WI38 (cell line): ENCODE measurements around the gene CAMK1D.
"Not testable (repeated sequence)": the region's sequence is repeated elsewhere in the genome, so short reads cannot be mapped to it uniquely, and the experiment has no call there.

ENCODE experiments used
- H3K4me3 ChIP-seq: 2 replicates; pipeline ENCODE4 v1.5.1; 2011; ENCODE audit warnings: low read depth, mild to moderate bottlenecking, control low read depth, low read length
- TF ChIP-seq, protein P1 (sequence below): IDR thresholded peaks from 2 replicates; pipeline ENCODE4 v1.5.1; 2012; ENCODE audit warnings: low read depth, mild to moderate bottlenecking, control low read depth, low read length

Gene CAMK1D

DNA sequence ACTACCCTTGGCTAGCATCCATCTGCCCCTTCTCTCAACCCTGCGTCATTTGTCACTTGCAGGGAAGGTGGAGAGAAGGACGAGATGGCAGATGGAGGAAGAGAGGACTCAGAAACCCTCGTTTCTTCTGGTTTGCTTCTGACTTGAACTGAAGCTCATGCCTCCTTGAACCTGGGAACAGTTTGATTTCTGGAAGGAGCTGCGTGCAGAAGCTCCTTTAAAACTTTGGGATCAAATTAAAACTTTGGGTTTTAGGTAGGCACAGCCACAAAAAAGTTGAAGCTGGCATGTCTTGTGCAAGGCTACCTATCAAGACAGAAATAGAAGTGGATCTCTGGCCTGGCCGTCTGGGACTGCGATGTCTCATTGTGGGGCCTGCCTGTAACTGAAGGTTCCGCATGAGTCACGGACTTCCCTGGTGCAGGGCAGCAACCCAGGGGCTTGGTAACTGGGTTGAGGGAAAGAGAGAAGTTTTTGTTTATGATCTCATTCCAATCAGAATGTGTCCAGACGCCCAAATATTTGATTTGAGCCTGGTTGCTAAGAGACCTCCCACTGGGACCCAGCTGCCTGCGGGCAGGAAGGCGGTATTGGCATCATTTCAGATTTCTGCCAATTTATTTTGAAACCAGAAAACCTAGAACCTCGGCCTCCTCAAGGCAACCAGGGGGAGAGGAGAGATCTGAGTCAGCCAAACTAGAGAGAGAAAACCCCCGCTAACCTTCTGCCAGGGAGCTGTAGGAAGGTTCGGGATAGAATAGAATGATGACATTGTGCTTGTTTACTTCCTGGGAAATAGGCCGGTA lies 15.8 kb upstream of the CAMK1D start:
- TF ChIP-seq, protein P1, sequence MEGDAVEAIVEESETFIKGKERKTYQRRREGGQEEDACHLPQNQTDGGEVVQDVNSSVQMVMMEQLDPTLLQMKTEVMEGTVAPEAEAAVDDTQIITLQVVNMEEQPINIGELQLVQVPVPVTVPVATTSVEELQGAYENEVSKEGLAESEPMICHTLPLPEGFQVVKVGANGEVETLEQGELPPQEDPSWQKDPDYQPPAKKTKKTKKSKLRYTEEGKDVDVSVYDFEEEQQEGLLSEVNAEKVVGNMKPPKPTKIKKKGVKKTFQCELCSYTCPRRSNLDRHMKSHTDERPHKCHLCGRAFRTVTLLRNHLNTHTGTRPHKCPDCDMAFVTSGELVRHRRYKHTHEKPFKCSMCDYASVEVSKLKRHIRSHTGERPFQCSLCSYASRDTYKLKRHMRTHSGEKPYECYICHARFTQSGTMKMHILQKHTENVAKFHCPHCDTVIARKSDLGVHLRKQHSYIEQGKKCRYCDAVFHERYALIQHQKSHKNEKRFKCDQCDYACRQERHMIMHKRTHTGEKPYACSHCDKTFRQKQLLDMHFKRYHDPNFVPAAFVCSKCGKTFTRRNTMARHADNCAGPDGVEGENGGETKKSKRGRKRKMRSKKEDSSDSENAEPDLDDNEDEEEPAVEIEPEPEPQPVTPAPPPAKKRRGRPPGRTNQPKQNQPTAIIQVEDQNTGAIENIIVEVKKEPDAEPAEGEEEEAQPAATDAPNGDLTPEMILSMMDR = no peak
- 0 out of 2 replicates have a peak overlapping the region, but pooled peaks have one; percentile 18 for H3K4me3 ChIP-seq

DNA sequence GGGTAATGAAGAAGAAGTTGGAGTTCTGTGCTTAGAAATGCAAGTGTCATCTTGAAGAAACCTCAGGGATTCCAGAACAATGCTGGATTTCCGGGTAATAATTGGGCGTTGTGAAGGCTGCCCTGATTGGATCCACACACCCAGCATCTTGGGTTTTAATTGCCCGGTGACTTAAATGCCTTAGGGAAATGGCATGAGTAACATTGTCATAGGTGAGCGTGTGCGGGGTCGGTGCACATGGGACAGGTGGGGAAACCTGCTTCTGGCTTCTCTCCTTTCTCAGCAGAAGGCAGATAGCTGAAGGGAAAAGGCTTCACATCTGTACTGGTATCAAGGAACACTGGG lies 15.2 kb upstream of the CAMK1D start:
- no peak overlapping the region for H3K4me3 ChIP-seq

GRCh38 chr10:12335169-12335568 lies 14.2 kb upstream of the CAMK1D start:
- not testable (repeated sequence) for H3K4me3 ChIP-seq

More for the DNA sequence above, 15.2 kb upstream of the CAMK1D start:
- TF ChIP-seq, protein P1 = no peak

- TF ChIP-seq, protein P1 = no peak
- H3K4me3 ChIP-seq = no peak overlapping the region
These were observed 11.6 kb upstream of the CAMK1D start for GRCh38 chr10:12337453-12338372.

DNA sequence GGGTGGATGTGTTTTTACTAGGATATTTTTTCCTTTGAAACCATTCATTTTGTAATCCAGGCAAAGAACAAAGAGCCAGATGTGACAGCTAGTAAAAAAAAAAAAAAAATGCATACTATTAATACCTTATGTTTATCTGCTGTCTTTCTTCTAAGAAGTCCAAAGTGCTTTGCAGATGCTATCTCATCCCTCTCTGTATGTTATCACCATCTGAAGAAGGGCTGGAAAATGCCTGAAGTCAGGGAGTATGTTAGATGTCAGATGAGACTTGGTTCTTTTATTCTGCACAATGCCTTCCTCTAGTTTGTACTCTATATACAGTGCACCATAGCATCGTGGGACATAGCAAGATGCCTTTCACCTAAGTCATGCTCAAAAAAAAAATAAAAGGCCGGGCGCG lies 10.4 kb upstream of the CAMK1D start:
- no peak overlapping the region for H3K4me3 ChIP-seq
- TF ChIP-seq, protein P1 = no peak

GRCh38 chr10:12340371-12340770 lies 9.0 kb upstream of the CAMK1D start:
- no peak overlapping the region for H3K4me3 ChIP-seq
- TF ChIP-seq, protein P1 = no peak

- TF ChIP-seq, protein P1 = no peak
- H3K4me3 ChIP-seq = no peak overlapping the region
These were observed 8.4 kb upstream of the CAMK1D start for GRCh38 chr10:12340937-12341336.
